ENCODE measurements around the gene NUMB.

- no peak for TF ChIP-seq CTCF (IDR thresholded peaks at IDR 0.05)
- no peak for TF ChIP-seq POLR2A (IDR thresholded peaks at IDR 0.05; ENCODE audit: low read depth)
- no peak for TF ChIP-seq EP300 (IDR thresholded peaks at IDR 0.05)
- TF ChIP-seq POLR2AphosphoS5 (IDR thresholded peaks at IDR 0.05) = no peak
These were observed 93.8 kb downstream of the NUMB start for GRCh38 chr14:73364559-73364958.

All from esophagus muscularis mucosa (tissue), 4 donors.